SW480 (cell line): ENCODE measurements around the gene TFAP2B.

Experiments
- DNase-seq: peaks from one replicate; pipeline ENCODE4 v3.0.0-alpha.2; 2016; ENCODE audit warnings: low spot score

TFAP2B gene

DNA sequence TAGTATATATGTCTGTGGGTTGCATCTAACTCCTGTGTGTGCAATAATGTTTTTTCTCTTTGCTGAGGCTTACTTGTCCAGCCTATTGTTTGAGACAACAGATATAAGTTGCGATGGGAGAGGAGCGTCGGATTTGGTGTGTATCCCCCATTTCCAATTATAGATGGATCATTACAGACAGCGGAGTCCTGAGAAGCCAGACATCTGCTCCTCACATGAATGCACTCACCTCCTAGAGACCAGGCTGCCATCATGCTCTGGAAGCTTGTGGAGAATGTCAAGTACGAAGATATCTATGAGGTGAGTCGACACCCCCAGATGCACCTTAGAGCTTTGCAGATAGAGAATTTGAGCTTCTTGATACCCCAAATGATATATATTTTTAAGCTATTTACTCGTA lies at the start of gene TFAP2B:
TSS of gene TFAP2B (plus strand) at position 199 of the 400 bp plus-strand sequence. CDS start at position 220, 21 bp downstream.
- DNase-seq = no peak

- no peak for DNase-seq
Observed at GRCh38 chr6:50778696-50779095, 40.0 kb upstream of the TFAP2B start.

DNA sequence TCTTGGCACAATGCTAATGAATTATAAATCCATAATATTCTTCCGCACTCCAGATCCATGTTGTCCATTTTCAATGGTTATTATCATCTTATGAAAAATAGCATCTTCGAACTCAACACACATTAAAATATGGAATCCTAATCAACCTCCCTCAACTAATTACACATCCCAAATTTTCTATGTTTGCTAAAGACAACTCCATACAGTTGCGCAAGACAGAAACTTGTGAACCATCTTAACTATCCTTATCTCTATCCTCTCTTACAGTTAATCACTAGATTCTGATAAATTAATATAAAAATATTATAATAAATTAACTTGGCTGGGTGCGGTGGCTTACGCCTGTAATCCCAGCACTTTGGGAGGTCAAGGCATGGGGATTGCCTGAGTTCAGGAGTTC lies 38.3 kb upstream of the TFAP2B start:
- no peak for DNase-seq

- DNase-seq = no peak
Observed at GRCh38 chr6:50785921-50786320, 32.8 kb upstream of the TFAP2B start.

- DNase-seq = peak; percentile 27
Observed at GRCh38 chr6:50791900-50792508, 26.7 kb upstream of the TFAP2B start.

- no peak for DNase-seq
Observed at GRCh38 chr6:50792771-50793170, 25.9 kb upstream of the TFAP2B start.

DNA sequence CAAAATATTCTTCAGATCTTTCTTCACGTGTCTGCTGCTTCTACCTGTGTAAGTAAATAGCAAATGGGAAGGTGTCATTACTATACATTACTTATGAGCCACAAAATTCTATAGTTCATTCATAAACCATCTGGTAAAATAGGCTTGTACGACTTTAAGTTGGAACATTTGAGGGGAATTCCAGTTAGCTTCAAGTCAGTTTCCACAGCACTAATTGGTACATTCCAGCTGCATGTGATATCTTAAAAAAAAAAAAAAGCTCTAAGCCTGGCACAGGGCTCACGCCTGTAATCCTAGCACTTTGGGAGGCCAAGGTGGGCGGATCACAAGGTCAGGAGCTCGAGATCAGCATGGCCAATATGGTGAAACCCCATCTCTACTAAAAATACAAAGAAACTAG lies 23.1 kb upstream of the TFAP2B start:
- DNase-seq = no peak

GRCh38 chr6:50804283-50804682 lies 14.4 kb upstream of the TFAP2B start:
- DNase-seq = no peak

GRCh38 chr6:50807035-50807434 lies 11.6 kb upstream of the TFAP2B start:
- DNase-seq = no peak

DNA sequence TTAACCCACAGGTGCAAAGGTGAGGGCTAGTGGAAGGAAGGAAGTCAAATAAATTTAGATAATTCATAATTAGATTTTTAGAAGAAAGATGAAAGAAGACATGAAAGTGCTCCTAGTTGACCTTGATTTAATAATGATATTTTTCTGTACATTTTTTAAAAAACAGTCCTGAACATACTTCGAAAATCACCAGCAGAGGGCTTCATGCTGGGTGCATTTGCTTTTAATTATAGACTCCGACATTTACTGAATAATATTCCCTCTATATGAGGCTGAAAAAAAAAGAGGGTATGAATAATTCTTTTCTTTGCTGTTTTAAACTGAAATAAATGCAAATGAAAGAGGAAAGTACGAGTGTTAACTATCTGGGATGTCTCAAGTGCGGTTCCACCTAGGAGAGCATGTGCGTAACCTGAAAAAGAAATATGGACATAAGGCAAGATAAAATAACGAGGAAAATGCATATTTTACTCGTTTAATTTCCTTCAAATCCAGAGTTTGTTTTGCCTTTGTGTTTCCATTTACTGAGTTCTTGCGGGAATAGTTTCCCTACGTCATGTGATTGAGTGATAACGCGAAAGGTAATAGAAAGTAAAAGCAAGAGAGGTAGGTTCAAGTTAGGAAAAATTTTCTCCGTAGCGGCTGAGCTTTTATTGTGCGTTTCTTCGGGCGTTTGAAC lies 3.1 kb upstream of the TFAP2B start:
- no peak for DNase-seq

- DNase-seq = peak; percentile 54
Observed at GRCh38 chr6:50816115-50816675, 2.5 kb upstream of the TFAP2B start.

GRCh38 chr6:50816947-50817645 lies 1.6 kb upstream of the TFAP2B start:
- DNase-seq = no peak

DNA sequence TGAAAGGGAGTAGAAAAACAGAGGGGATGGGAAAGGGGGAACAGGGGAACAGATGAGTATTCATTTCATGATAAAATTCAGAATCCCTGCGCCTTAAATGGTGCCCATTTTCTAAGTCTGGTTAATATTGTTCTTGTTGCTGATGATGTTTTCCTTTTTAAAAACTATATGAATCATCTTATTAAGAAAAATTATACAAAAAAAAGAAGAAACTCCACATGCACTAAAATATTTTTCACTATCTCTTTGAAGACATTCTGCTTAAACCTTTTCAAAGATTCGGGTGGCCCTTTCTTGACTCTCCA lies 1.1 kb upstream of the TFAP2B start:
- DNase-seq = no peak

GRCh38 chr6:50818020-50818419 lies 651 bp upstream of the TFAP2B start:
- DNase-seq = no peak

DNA sequence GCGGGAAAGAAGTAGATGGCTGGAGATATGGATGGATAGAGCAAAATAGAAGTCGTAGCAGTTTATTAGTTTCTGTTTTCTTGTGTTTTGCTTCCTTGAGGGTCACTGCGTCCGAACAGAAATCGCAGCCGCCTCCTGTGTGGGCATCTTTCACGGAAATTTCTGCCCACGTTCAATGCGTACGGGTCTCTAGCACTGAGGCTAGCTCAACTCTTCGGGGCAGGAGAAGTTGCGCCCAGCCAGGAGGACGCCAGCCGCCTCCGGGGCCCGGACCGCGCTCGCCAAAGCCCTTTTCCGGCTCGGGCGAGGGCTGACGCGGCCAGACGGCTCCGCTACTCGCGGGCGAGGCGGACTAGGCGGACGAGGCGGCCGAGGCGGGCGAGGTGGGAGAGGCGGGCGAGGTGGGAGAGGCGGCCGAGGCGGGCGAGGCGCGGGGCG lies 814 bp downstream of the TFAP2B start:
- DNase-seq = no peak

DNA sequence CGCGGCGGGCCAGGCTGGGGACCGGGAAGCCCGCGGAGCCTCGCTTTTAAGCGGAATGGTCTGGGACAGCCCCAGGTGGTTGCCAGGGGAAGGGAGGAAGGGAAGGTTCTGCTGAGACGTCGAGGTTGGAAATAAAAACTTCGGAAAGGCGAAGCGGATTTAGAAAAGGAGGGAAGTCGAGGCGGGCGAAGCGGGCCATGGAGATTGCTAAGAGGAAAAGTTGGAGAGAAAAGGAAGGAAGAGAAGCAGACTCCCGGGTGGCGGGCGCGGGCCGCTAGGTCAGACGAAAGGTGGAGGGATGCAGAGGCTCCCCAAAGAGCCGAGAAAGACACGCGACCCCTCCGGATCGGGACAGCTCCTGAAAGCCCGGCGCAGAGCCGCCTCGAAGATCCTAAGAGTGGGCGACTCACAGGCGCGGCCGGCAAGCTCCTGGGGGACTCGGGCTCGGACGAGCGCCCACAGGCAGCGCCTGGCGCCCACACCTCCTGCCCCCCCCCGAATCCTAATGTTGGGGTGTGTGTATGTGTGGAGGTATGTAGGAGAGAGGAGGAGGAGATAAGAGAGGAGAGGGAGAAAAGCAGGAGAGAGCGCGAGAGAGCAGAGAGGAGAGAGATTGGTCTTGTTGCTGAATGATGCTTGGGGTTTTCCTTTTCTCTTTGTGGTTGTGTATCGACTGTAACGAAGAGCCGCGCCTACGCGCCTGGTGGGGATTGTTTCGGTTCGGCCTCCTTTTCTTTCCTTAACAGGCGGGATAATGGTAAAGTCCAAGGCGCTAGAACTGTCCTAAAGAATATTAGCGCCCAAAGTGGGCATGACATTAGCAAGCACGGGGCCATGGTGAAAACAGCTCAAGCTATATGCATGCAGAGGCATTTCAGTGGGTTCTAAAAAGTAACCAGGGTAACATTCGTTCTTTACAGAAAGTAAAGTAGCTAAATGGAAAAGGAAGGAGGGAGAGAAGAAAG lies 1.5 kb downstream of the TFAP2B start:
- no peak for DNase-seq

DNA sequence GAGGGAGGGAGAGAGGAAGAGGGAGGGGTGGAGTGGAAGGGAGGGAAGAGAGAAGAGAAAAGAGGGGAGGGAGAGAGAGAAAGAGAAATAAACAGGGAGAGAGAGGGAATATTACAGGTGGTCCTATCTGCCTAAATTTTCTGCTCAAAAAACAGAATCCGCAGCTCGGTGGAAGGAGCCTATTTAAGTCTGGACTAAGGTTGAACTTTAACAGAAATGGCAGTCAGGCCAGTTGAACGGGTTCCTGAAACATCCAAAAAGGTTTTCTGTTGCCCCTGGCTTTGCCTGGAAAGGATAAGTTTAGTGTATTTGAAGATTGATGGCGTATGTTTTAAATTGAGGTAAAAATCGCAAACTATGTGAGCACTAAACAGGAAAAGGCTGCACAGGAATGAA lies 2.2 kb downstream of the TFAP2B start:
- no peak for DNase-seq

GRCh38 chr6:50821441-50822077 lies 2.9 kb downstream of the TFAP2B start:
- DNase-seq = no peak

- DNase-seq = no peak
Observed at GRCh38 chr6:50822078-50822476, 3.4 kb downstream of the TFAP2B start.

DNA sequence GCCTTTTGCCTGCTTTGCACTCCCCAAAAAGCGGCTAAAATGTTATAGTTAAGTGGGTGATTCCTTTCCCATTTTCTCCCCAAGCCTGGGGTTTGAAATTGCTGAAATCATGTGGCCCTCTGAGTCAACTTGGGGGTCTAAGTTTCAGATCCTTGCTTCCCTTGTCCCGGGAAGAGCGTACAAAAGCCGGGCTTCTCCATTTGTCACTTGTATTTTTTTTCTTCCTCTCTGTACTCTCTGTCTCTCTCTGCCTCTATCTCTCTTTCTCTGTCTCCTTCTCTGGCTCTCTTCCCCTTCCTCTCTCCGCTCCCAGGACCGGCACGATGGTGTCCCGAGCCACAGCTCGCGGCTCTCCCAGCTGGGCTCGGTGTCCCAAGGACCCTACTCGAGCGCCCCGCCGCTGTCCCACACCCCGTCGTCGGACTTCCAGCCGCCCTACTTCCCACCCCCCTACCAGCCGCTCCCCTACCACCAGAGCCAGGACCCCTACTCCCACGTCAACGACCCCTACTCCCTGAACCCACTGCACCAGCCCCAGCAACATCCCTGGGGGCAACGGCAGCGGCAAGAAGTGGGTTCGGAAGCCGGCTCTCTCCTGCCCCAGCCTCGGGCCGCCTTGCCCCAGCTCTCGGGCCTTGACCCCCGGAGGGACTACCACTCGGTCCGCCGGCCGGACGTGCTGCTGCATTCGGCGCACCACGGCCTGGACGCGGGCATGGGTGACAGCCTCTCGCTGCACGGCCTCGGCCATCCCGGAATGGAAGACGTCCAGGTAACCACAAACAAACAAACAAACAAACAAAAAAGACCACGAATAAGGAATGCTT lies 4.6 kb downstream of the TFAP2B start:
- DNase-seq = no peak

- DNase-seq = no peak
Observed at GRCh38 chr6:50824552-50824951, 5.9 kb downstream of the TFAP2B start.
